Dedifferentiated amniotic fluid mesenchymal stem cell (primary cell): ENCODE data around the gene LYVE1.

Experiments
- DNase-seq: peaks from one replicate; pipeline ENCODE4 v3.0.0-alpha.2; 2016; ENCODE audit errors: extremely low spot score

The LYVE1 gene

DNA sequence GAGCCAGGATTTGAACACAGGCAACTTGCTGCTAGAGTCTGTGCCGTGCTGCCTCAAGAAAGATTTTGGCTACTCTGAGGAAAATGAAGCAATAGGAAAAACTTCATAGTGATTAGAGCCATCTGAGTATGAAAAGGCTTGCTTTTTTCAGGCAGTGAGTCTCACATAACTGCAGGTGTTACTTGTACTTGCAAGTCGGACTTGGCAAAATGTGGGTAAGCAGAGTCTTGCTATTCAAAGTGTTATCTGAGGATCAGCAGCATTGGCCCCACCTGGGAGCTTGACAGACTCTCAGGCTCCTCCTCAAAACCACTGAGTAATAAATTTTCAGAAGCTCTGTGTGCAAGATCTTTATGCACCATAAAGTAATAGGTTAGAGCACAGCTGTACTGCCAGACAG is 45.5 kb downstream of the LYVE1 start:
- no peak for DNase-seq

DNA sequence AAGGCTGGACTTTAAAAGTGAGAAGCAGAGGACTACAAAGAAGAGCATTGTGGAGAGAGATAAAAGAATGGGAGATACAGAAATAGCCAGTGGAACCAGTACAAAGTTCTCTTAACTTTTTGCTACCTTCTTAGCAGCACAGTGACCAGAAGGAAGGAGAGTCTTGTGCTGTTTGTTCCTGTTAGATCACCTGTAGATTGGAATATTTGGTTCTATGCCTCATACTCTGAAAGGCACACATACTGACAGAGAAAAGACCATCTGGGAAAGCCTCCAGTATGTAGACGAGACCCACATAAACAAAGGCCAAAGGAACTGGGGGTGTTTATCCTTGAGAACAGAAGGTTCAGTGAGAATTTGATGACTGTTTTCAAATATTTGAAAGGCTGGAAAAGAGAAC is 46.2 kb downstream of the LYVE1 start:
- DNase-seq = no peak

DNA sequence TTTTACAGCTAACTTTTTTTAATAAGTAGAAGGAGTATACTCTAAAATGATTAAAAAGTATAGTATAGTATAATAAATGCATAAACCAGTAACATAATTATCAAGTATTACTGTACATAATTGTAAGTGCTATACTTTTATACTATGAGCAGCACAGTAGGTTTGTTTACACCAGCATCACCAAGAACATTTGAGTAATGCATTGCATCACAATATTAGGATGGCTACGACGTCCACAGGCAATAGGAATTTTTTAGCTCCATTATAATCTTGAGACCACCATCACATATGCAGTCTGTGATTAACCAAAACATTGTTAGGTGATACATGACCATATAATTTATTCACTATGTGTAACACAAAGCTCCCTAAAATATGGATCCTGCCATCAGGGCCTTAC is 47.9 kb downstream of the LYVE1 start:
- DNase-seq = no peak

DNA sequence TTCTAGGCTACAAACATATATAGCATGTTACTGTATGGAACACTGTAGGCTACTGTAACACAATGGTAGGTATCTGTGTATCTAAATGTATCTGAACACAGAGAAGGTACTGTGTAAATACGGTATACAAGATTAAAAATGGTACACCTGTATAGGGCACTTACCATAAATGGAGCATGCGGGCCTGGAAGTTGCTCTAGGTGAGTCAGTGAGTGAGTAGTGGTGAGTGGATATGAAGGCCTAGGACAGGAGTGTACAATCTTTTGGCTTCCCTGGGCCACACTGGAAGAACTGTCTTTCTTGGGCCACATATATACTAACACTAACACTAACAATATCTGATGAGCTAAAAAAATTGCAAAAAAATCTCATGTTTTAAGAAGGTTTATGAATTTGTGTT is 48.8 kb downstream of the LYVE1 start:
- DNase-seq = no peak

DNA sequence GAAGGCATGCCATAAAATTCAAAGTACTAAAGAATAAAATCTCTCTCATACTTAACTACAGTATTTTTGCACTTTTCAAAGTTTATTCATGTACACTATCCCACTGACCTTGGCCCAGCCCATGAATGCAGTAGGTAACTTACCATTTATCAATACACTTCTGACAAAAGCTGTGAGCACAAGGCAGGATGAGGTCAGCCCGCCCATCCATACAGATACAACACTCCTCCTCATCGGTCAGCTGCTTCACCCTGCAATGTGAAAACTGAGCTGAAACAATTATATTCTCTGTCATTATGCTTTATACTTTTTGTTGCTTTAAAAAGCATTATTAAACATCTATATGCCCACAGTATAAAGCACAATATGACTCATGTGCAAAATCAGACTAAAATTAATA is 49.6 kb downstream of the LYVE1 start:
- no peak for DNase-seq

DNA sequence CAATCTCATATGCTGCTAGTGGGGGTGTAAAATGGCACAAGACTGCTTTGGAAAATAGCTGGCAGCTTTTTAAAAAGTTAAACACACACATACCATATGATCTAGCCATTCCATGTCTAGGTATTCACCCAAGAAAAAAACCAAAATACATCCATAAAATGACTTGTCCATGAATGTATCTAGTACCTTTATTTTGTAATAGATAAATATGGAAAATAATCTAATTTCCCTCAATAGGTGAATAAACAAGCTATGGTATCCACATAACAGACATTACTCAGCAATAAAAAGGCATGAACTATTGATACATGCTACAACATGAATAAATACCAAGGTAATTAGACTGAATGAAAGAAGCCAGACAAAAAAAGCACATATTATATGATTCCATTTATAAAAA is 50.3 kb downstream of the LYVE1 start:
- no peak for DNase-seq

- no peak for DNase-seq
These were observed 53.0 kb downstream of the LYVE1 start for GRCh38 chr11:10515418-10515817.

DNA sequence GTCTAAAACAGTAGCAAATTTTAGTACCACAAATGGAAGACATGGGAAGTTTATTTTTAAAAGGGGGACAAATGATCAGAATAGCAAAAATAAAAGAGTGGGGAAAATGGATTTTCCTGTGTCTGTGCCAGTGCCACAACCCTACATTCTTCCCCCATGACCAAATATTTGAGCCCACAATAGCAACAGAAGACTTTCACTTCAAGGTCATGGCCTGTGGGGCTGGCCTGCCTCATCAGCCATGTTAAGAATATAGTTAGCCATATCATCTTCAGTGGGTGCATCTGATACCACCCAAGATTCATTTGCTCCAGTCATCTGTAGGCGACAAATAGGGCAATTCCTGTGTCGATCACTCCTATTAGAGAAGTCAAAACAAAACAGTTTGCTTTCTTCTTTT is 53.8 kb downstream of the LYVE1 start:
- DNase-seq = no peak

- peak; percentile 37 for DNase-seq
These were observed 54.3 kb downstream of the LYVE1 start for GRCh38 chr11:10514202-10514601.

- DNase-seq = no peak
These were observed 57.3 kb downstream of the LYVE1 start for GRCh38 chr11:10511181-10511621.
